CD4-positive, alpha-beta T cell treated with Interleukin-17A for 1 hour (primary cell): ENCODE measurements around the gene TUBAL3.
"Not testable (repeated sequence)": the region's sequence is repeated elsewhere in the genome, so short reads cannot be mapped to it uniquely, and the experiment has no call there.

Experiments used
- DNase-seq: peaks from one replicate; pipeline ENCODE4 v3.0.0-alpha.2; 2020

TUBAL3 gene

GRCh38 chr10:5419466-5420094, 15.0 kb upstream of the TUBAL3 start:
- no peak for DNase-seq

- no peak for DNase-seq
Measured at GRCh38 chr10:5418584-5418983, 14.0 kb upstream of the TUBAL3 start.

GRCh38 chr10:5416981-5417380, 12.4 kb upstream of the TUBAL3 start:
- no peak for DNase-seq

GRCh38 chr10:5413012-5413938, 8.6 kb upstream of the TUBAL3 start:
- DNase-seq, result no peak

- DNase-seq, result peak; percentile 73
Measured at GRCh38 chr10:5412277-5412941, 7.8 kb upstream of the TUBAL3 start, which contains the start of gene NET1. Gene NET1, plus strand, starts transcription at chr10:5412557. Its CDS starts 136 bp downstream, at chr10:5412693.

- no peak for DNase-seq
Measured at GRCh38 chr10:5411941-5412276, 7.3 kb upstream of the TUBAL3 start.

GRCh38 chr10:5410787-5411186, 6.2 kb upstream of the TUBAL3 start:
- not testable (repeated sequence) for DNase-seq

- no peak for DNase-seq
Measured at GRCh38 chr10:5406918-5407317, 2.3 kb upstream of the TUBAL3 start.

- no peak for DNase-seq
Measured at GRCh38 chr10:5402798-5403197, 1.8 kb downstream of the TUBAL3 start.

- DNase-seq, result no peak
Measured at GRCh38 chr10:5400468-5401240, 4.0 kb downstream of the TUBAL3 start.

- no peak for DNase-seq
Measured at GRCh38 chr10:5399332-5399731, 5.3 kb downstream of the TUBAL3 start.

- no peak for DNase-seq
Measured at GRCh38 chr10:5396556-5397300, 7.9 kb downstream of the TUBAL3 start.

- no peak for DNase-seq
Measured at GRCh38 chr10:5395168-5395567, 9.5 kb downstream of the TUBAL3 start.

- DNase-seq, result no peak
Measured at GRCh38 chr10:5393529-5393928, 11.1 kb downstream of the TUBAL3 start.

GRCh38 chr10:5391790-5392189, 12.8 kb downstream of the TUBAL3 start:
- no peak for DNase-seq

- DNase-seq, result no peak
Measured at GRCh38 chr10:5390607-5391205, 13.9 kb downstream of the TUBAL3 start.

GRCh38 chr10:5387169-5387568, 17.5 kb downstream of the TUBAL3 start:
- DNase-seq, result no peak

GRCh38 chr10:5385224-5385623, 19.4 kb downstream of the TUBAL3 start:
- DNase-seq, result no peak

GRCh38 chr10:5381187-5381586, 23.4 kb downstream of the TUBAL3 start:
- no peak for DNase-seq

- not testable (repeated sequence) for DNase-seq
Measured at GRCh38 chr10:5380395-5380794, 24.2 kb downstream of the TUBAL3 start.

- not testable (repeated sequence) for DNase-seq
Measured at GRCh38 chr10:5379202-5379601, 25.4 kb downstream of the TUBAL3 start.

- DNase-seq, result no peak
Measured at GRCh38 chr10:5376450-5376849, 28.2 kb downstream of the TUBAL3 start.
